K562 (cell line): ENCODE data around the gene STRN3. TPM values are rescaled to one million over a fixed set of nuclear protein-coding genes. Genes with fewer than 3 reads are reported as not detected.

Source experiments
- BMI1 ChIP-seq: fragments of 150-350 bp; IDR thresholded peaks from 2 replicates; pipeline ENCODE4 v1.6.1; 2014; ENCODE audit warnings: low read length
- BRF1 ChIP-seq: IDR thresholded peaks from 3 replicates; pipeline ENCODE4 v1.6.1; 2011; ENCODE audit warnings: borderline replicate concordance, mild to moderate bottlenecking; ENCODE audit not compliant: insufficient read length; ENCODE audit errors: extremely low read depth
- CC2D1A ChIP-seq: fragments of 450-650 bp; IDR thresholded peaks from 2 replicates; pipeline ENCODE4 v1.6.1; 2017; ENCODE audit warnings: mild to moderate bottlenecking
- CXXC5 ChIP-seq: fragments of 250-450 bp; sonication (Bioruptor Pico); IDR thresholded peaks from 2 replicates; pipeline ENCODE4 v1.8.0; 2022; ENCODE audit warnings: inconsistent platforms, mild to moderate bottlenecking, moderate library complexity
- DNMT1 ChIP-seq: fragments of 450-650 bp; IDR thresholded peaks from 2 replicates; pipeline ENCODE4 v1.6.1; 2016; ENCODE audit warnings: antibody characterized with exemption, mild to moderate bottlenecking
- E4F1 ChIP-seq: fragments of 250-450 bp; sonication (Bioruptor Pico); IDR thresholded peaks from 2 replicates; pipeline ENCODE4 v1.5.0; 2021; ENCODE audit warnings: mild to moderate bottlenecking, borderline replicate concordance
- EGR1 ChIP-seq: fragments of 450-650 bp; conservative IDR thresholded peaks from 2 replicates; pipeline ENCODE4 v1.6.1; 2017; ENCODE audit warnings: mild to moderate bottlenecking
- FOXJ2 ChIP-seq: fragments of 200-800 bp; sonication (Bioruptor generic); IDR thresholded peaks from 2 replicates; pipeline ENCODE4 v1.6.1; 2016; ENCODE audit warnings: missing genetic modification characterization, missing compliant biosample characterization
- FOXK2 ChIP-seq, 2 experiments: fragments of 450-650 bp; IDR thresholded peaks in 1 of 2; conservative IDR thresholded peaks in 1 of 2; 2 replicates each; pipeline ENCODE4 v1.6.1; 2016; ENCODE audit warnings: low read depth in 2 of 2, mild to moderate bottlenecking in 1 of 2
- GTF3C2 ChIP-seq: IDR thresholded peaks from 3 replicates; pipeline ENCODE4 v1.6.1; 2011; ENCODE audit warnings: borderline replicate concordance, mild to moderate bottlenecking, moderate library complexity; ENCODE audit not compliant: insufficient read length; ENCODE audit errors: extremely low read depth
- KDM4B ChIP-seq, 2 experiments: fragments of 450-650 bp in 1 of 2; sonication (generic) in 1 of 2; IDR thresholded peaks; 2 replicates each; pipeline ENCODE4 v1.6.1; 2016 to 2017; ENCODE audit warnings: borderline replicate concordance in 2 of 2, antibody characterized with exemption in 1 of 2, low read depth in 1 of 2, mild to moderate bottlenecking in 1 of 2
- MEF2D ChIP-seq: conservative IDR thresholded peaks from 2 replicates; pipeline ENCODE4 v1.6.1; 2016; ENCODE audit warnings: low read depth, missing genetic modification characterization, missing compliant biosample characterization
- SREBF2 ChIP-seq: sonication (generic); formaldehyde crosslinking; IDR thresholded peaks from 2 replicates; pipeline ENCODE4 v1.4.0; 2020; ENCODE audit warnings: mild to moderate bottlenecking, missing genetic modification reagents
- STAT5B ChIP-seq: fragments of 250-450 bp; sonication (Bioruptor Pico); IDR thresholded peaks from 2 replicates; pipeline ENCODE4 v1.8.0; 2021; ENCODE audit warnings: mild to moderate bottlenecking, inconsistent platforms
- ZBTB17 ChIP-seq: fragments of 450-650 bp; formaldehyde crosslinking; IDR thresholded peaks from 2 replicates; pipeline ENCODE4 v1.4.0; 2020; ENCODE audit warnings: mild to moderate bottlenecking
- ZBTB43 ChIP-seq: sonication (generic); formaldehyde crosslinking; IDR thresholded peaks from 2 replicates; pipeline ENCODE4 v1.8.0; 2023; ENCODE audit warnings: mild to moderate bottlenecking, missing genetic modification reagents
- ZNF197 ChIP-seq: fragments of 200-800 bp; sonication (Bioruptor generic); IDR thresholded peaks from 2 replicates; pipeline ENCODE4 v1.6.1; 2016; ENCODE audit warnings: low read depth, missing genetic modification characterization, missing compliant biosample characterization
- ZNF444 ChIP-seq: fragments of 250-450 bp; sonication (Bioruptor Pico); IDR thresholded peaks from 2 replicates; pipeline ENCODE4 v1.4.0; 2020; ENCODE audit warnings: mild to moderate bottlenecking, moderate library complexity
- ZNF717 ChIP-seq: fragments of 250-450 bp; sonication (Bioruptor Pico); IDR thresholded peaks from 2 replicates; pipeline ENCODE4 v1.5.0; 2021
- ZNF766 ChIP-seq: fragments of 200-800 bp; sonication (Bioruptor generic); conservative IDR thresholded peaks from 2 replicates; pipeline ENCODE4 v1.6.1; 2016; ENCODE audit warnings: missing genetic modification characterization, missing compliant biosample characterization
- polyA plus RNA-seq, 8 experiments: library from polyadenylated mRNA; depleted of rRNA in 4 of 8; stranded (reverse) in 5 of 8; unstranded in 3 of 8; fragments of >200 nt; fragmentation: Nextera tagmentation in 2 of 8; fragmentation: Illumina TruSeq in 1 of 8; extraction: Ambion mirVana in 2 of 8; extraction: Trizol in 1 of 8; gene quantifications; 2 replicates each; pipeline versions ENCODE4 v1.2.1 to v1.2.3, GENCODE V29; 2011 to 2014; ENCODE audit warnings: inconsistent platforms in 1 of 8, missing spikeins in 1 of 8
- total RNA-seq, 7 experiments: library from RNA; depleted of rRNA in 6 of 7; stranded (reverse); fragments of >200 nt in 6 of 7; fragmentation: Illumina TruSeq in 2 of 7; extraction: Trizol in 2 of 7; gene quantifications; 2 replicates each; pipeline versions ENCODE4 v1.2.1 to v1.2.3, GENCODE V29; 2011 to 2021; ENCODE audit warnings: low replicate concordance in 1 of 7
- TF ChIP-seq, protein P1 (sequence below): fragments of 450-650 bp; IDR thresholded peaks from 2 replicates; pipeline ENCODE4 v1.6.1; 2017; ENCODE audit warnings: mild to moderate bottlenecking, moderate library complexity

STRN3 gene
- total and polyA plus RNA-seq, 9 of the 15 experiments (the other 6 are each of a cell fraction or from before 2014, with no cell fraction given), result 5.9 to 29.1 (median 16.0) TPM

GRCh38 chr14:31026450-31027235, 464 bp upstream of the STRN3 start (continued):
- TF ChIP-seq BRF1 (no peak), STAT5B (CRISPR knock-in tag) (no peak), BMI1 (no peak), KDM4B (IDR thresholded peaks at IDR 0.05; ENCODE audit: borderline replicate concordance in 2 of 2, low read depth in 1 of 2) (no peak), DNMT1 (no peak), E4F1 (CRISPR knock-in tag) (no peak), GTF3C2 (no peak), FOXK2 (conservative IDR thresholded peaks at IDR 0.05 in 1 of 2, IDR thresholded peaks at IDR 0.05 in 1 of 2; ENCODE audit: low read depth in 2 of 2) (no peak), ZBTB43 (CRISPR knock-in tag) (no peak), CXXC5 (peak; percentile 63), CC2D1A (peak; percentile 48; the same call in 1 of the 2 replicates), EGR1 (no peak), FOXJ2 (tag) (0 out of 2 replicates have a peak, but pooled peaks have one; percentile 33), ZNF197 (no peak), ZNF444 (CRISPR knock-in tag) (no peak), SREBF2 (CRISPR knock-in tag) (no peak), ZNF717 (no peak), MEF2D (no peak), ZBTB17 (no peak), ZNF766 (CRISPR knock-in tag) (peak; percentile 99)
- TF ChIP-seq, protein P1, sequence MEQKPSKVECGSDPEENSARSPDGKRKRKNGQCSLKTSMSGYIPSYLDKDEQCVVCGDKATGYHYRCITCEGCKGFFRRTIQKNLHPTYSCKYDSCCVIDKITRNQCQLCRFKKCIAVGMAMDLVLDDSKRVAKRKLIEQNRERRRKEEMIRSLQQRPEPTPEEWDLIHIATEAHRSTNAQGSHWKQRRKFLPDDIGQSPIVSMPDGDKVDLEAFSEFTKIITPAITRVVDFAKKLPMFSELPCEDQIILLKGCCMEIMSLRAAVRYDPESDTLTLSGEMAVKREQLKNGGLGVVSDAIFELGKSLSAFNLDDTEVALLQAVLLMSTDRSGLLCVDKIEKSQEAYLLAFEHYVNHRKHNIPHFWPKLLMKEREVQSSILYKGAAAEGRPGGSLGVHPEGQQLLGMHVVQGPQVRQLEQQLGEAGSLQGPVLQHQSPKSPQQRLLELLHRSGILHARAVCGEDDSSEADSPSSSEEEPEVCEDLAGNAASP, result no peak
